GM12874 (cell line): Measurements from ENCODE around the gene SARM1.

Experiments used
- TF ChIP-seq, protein P1 (sequence below): IDR thresholded peaks from 2 replicates; pipeline ENCODE4 v1.5.1; 2011; ENCODE audit warnings: low read depth, mild to moderate bottlenecking, control low read depth, low read length, moderate library complexity; ENCODE audit not compliant: insufficient read depth

Gene SARM1

DNA sequence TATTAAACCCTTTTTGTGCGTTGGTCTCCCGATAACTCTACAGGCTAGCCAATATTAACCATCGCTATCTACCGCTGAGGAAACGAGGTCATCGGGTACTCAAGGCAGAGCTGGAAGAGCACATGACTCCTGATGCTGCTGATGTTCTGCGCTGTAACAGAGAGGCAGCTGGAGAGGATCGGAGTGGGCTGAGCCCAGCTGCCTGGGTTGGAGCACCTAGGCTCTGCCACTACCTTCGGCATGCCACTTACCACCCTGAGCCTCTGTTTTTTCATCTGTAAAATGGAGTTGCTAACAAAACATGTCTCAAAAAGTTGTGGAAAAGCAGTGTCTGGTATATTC lies 35.0 kb downstream of the SARM1 start:
- TF ChIP-seq, protein P1, sequence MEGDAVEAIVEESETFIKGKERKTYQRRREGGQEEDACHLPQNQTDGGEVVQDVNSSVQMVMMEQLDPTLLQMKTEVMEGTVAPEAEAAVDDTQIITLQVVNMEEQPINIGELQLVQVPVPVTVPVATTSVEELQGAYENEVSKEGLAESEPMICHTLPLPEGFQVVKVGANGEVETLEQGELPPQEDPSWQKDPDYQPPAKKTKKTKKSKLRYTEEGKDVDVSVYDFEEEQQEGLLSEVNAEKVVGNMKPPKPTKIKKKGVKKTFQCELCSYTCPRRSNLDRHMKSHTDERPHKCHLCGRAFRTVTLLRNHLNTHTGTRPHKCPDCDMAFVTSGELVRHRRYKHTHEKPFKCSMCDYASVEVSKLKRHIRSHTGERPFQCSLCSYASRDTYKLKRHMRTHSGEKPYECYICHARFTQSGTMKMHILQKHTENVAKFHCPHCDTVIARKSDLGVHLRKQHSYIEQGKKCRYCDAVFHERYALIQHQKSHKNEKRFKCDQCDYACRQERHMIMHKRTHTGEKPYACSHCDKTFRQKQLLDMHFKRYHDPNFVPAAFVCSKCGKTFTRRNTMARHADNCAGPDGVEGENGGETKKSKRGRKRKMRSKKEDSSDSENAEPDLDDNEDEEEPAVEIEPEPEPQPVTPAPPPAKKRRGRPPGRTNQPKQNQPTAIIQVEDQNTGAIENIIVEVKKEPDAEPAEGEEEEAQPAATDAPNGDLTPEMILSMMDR = no peak

DNA sequence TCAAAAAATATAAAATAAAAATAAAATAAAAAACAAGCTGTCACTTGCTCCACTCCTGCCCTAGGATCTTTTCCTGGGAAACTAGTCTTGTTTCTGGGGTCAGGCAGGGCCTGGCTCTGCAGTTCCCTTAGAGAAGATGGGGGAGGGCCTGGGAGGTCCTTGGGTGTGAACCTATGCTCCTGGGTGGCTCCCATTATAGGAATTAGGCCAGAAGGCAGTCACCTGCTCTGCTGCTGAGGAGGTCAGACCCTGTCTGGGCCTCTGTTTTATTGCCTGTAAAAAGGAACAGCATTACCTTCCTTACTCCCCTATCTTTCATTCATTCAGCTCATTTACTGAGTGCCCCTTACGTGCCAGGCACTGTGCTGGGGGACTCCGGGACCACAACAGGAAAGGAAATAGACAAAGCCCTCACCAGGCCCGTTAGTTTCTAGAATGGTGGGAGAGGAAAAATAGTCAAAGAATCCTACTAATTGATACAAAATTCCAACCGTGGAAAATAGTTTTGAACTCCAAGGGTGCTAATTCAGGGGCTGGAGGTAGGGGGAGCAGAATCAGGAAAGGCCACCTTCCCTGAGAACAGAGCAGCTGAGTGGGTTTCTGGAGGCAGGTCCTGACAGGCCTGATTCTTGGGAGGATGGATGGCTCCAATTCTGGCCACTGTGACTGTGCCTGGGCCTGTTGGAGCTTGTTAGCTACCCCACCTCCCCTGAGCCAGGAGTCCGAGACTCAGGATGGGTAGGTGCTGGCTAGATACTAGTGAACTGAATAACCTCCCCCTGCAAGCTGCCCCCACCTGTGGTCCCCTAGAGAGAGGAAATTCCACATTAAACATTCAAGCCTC lies 35.9 kb downstream of the SARM1 start:
- TF ChIP-seq, protein P1 = no peak

DNA sequence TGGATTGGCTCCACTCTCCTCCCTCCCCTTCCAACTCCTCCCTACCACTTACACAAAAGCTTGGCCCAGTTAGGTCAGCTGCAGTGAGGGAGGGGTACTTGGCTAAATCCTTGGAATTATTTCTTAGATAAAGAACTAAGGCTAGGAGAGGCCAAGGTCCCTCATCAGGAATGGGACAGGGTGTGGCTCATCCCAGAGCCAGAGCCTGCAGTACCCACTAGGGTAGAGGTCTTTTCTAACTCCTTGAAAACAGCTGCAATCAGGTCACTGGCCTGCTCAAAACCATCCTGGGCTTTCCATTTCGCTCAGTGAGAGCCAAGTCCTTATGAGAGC lies 36.4 kb downstream of the SARM1 start:
- TF ChIP-seq, protein P1 = no peak

DNA sequence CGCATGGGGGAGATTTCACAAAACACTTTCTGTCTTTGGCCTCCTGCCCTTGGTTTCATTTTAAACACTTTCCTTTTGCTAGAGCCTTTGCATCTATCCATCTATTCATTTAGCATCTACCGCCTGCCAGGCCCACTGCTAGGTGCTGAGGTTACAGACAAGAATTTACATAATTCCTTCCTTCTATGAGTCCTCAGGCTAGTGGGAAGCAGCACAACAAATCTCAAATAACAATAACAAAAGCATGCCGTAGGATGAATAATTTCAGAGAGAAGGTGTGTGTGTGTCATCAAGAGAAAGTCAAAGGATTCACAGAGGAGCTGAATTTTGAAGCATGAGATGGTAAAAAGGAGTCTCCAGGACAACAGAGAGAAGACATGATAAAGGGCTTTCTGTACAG lies 40.6 kb downstream of the SARM1 start:
- TF ChIP-seq, protein P1 = no peak

DNA sequence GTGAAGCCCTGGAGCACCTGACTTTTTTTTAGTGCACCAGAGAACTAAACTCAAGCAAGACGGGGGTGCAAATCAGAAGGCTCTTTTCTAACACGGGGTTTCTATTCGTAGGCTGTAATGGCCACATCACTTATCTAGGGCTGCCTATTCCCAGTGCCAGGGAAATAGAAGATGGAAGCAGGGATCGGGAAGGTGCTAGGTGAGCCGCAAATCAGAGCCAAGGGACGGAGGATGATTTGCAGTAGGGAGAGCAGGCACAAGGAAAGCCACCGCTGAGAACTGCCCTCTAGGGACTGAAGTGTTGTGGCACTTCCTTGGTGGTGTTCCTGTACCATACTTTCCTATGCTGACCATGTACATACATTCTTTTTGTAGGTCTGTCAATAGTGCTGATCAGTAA lies 42.3 kb downstream of the SARM1 start:
- TF ChIP-seq, protein P1 = no peak

DNA sequence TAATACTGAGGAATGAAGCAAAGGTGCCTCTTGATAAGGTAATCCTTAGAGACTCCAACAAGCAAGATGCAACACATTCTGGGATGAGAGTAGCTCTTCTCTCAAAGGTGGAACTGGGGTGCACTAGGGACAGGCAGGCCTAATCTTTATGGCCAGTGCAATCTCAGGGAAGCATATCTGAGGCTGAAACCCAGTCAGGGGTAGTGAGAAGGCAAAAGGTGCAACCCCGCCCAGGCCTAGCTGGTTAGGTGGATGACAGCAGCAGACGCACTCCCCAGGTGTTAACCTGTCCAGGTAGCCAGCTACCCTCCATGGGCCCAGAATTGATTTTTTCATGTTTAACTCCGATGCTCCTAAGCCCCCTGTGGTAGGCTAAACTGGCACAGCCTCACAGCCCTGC lies 44.4 kb downstream of the SARM1 start:
- TF ChIP-seq, protein P1 = no peak

DNA sequence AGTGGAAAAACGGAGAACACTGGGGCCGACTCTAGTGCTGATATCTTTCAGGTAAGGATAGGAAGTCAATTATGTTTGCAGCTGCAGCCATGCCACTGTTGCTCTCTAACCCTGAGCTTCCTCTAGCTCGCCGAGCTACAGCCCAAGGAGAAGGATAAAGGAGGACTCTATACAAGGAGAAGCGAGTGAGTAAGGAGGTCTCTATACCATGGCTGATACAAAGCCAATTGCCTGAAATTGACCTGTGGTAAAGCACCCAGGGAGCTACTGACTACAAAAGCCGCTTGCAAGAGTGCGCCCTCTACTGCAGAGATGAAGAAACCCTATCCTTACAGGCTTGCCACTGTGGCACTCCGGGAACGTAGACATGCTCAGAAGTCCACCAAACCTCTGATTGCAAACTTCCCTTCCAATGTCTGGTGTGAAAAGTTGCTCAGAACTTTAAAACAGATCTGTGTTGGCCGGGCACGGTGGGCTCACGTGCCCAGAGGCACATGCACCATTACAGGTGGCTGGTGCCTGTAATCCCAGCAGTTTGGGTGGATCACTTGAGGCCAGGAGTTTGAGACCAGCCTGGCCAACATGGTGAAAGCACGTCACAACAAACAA lies 45.3 kb downstream of the SARM1 start:
- TF ChIP-seq, protein P1 = peak; percentile 89
